GM18867 (cell line): ENCODE measurements around the gene NUMBL.

Source experiments
- ATAC-seq: cut with Tn5 transposase; IDR thresholded peaks from one replicate; pipeline ENCODE4 v1.9.1; 2021; ENCODE audit warnings: mild to moderate bottlenecking, moderate library complexity; ENCODE audit not compliant: unreplicated experiment

NUMBL gene

DNA sequence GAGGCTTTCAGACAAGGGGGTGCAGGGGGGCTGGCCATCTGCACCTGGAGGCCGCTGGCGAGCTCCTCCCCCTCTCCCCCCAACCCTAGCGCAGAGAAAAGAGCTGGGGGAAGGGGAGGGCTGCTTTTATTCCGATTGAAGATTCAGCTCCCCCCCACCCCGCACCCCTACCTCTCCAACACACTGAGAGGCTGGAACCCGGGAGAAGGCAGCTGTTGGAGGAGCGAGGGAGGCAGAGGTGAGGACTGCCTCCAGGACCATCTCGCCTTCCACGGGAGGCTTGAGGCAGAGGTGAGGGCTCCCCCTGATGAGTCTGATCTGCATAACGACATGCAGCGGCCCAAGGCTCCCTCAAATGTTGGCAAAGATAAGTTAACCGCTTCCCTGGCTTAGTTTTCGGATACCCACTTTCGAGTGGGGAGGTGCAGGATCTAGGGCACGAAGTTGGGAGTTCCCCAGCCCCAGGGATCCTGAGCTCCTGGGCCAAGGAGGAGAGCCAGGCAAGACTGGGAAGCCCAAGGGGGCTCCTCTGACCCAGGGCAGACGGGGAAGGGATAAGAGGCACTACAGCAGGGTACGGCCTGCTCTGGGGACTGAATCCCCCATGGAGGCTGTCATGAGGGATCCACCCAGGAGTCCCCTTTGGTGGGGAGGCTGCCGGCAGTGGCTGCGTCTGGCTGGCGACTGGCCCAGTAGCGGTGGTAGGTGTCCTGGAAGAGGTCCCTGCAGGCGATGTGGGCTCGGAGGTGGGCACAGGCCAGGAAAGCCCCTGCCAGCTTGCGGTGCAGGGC is 1.2 kb upstream of the NUMBL start:
- no peak for ATAC-seq

DNA sequence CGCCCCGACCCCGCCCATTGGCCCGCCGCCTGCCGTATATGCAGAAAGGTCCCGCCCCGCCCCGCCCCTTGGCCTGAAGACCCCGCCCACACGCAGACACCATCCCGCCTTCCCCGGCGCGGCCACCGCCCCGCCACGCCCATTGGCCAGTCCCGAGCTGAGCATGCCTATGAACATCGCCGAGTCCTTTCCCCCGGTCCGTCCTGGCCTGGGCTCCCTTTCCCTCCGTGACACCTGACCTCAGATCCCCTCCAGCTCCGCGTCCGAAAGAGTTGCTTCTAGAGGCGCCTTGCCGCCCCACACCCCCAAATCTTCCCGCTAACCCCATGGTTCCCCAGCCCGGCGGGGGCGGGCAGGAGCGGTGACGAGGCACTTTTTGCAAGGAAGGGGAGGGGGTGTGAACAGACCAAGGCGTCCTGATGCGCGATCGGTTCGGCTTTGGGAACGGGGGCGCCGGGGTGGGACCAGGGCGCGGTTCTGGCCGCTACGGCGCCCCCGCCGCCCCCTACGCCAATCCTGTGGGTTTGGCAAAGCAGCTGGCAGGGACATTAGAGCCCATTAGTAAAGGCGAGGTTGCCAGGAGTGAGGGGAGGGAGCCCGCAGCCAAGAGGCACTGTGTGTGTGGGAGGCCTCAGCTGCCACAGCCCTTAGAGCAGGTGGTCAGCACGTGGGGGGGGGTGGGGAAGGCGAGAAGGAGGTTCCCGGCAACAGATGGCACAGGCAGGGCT is 406 bp upstream of the NUMBL start:
- ATAC-seq: peak; percentile 54

DNA sequence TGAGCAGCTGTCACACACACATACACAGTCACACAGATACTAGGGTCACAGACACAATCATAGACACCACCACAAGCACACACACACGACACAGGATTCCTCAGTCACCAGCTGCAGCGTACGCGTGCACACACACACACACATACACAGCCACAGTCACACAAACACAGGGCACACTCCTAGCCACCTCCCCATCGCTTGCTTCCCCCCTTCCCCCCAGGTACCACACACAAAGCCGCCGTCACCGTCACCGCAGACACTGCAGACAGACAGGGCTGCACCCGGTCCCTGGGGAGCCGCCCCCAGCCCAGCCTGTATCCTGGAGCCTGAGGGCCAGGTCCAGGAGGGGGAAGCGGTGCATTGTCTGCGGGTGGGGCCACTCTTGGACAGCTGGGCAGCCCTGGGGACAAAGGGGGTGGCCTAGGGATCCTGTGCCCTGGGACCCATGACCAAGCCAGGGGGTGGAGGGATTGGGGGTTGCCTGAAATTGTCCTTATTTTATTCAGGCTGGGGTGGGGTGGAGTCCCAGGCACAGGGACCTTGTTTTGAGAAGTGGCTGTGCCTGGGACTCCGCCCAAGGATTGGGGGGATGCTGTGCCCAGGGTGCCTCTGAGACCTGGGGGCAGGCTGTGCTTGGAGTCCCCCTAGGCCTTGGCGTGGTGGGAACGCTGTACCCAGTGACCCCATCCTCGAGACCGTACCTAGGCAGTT is 957 bp downstream of the NUMBL start:
- no peak for ATAC-seq

DNA sequence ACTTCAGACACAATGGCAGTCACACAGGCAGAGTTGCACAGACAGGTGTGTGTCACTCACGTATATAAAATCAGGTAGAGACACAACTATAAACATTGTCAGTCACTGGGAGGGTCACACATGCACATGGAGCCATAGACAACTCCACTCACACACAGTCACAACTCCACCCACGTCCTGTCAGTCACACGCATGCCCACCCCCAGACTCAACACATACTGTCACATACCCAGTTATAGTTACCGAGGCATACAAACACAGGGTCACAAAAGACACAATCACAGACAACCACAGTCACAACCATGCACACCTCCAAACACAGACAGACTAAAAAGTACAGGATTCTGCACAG is 1.5 kb downstream of the NUMBL start:
- no peak for ATAC-seq

DNA sequence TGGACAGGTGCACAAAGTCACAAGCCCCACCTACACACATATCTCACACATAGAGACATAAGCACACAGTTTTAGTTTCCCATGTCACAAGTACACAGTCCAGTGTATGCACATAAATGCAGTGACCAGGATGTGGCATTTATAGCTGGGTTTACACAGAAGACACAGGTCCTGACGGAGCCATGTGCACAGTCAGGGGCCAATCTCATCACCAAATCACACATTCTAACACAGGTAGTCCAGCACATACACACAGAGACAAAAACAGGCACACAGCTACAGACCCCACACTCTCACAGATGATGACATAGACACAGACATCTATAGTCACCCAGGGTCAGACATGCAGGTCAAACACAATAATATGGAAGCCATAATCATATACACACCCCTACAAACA is 2.1 kb downstream of the NUMBL start:
- ATAC-seq: no peak

DNA sequence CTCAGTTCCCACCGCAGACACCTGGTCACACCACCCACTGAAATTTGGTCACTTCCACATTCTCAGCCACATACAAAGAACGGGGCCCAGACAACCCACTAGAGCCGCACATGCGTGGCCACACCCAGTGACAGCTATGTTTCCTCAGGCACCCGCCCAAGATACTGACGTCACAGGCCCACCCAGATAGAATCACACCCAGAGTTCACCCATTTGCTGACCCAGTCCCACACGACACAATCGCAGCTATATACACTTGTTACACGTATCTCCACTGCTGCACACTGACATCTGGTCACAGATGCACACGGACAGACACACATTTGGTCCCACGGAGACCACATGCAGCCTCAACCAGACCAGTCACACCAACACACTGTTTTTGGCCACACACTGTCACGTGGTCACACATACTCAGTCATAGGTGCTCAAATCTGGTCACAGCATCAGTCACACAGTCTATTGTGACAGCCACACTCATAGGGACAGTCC is 2.9 kb downstream of the NUMBL start:
- ATAC-seq: peak; percentile 40

DNA sequence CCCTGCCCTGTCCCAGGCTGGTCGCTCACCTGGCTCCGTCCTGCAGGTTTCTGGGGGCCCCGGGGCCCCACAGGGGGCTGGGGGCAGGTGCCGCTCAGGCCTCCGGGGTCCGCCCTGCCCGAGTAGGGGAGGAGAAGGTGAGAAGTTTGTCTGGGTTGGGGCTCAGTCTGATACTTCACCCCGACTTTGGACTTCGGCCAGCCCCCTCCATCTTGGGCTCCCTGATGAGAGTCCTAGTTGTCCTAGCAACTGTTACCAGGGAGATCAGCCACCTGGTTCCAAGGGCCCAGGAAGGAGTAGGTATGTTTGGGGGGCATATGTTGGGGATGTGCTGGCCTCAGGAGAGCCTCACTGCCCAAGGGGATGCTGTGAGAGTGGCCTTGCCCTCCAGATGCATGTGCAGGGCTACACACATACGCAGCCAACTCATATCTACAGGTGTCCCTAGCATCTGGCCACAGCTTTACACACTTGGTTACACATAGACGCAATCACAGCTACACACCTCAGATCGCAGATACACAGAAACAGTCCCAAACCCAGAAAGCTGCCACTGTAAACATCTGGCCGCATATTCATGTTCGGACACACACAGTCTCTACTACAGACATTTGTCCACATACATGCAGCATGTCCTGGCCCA is 3.4 kb downstream of the NUMBL start:
- ATAC-seq: no peak

DNA sequence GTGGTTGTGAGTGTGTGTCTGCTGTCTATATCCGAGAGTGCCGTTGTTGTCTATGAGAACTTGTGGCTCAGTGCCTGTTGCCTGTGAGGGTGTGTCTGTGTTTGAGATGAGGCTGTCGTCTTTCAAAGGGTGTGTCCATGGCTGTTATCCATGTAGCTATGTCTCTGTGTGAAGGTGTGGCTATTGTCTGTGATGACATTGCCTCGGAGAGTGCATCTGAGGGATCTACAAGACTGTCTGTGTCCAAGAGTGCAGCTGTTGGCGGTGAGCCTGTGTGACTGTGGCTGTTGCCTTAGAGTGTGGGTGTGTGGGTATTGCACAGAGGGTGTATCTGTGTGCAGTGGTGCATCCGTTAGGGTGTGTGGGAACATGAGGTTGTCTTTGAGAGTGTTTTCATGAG is 4.9 kb downstream of the NUMBL start:
- ATAC-seq: no peak

DNA sequence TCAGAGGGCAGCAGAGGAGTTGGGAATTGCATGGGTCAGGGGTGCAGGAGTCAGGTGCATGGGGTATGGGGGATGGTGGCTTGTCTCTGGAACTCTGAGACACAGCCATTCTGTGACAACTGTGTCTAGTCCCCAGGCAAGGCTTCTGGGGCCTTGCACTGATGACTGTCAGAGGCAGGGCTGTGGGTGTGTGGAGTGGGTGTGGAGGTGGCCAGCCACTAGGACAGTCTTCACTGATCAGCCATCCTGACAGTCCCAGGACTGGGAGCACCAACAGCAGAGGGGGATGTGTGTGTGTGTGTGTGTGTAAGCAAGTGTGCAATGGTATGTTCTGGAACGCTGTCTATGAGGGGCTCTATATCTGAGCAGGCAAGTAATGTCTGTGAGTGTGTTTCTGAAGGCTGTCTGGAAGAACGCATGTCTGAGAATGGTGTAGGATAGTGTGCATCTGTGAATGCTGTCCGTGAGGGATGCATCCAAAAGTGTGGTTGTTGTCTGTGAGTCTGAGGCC is 5.4 kb downstream of the NUMBL start:
- no peak for ATAC-seq

DNA sequence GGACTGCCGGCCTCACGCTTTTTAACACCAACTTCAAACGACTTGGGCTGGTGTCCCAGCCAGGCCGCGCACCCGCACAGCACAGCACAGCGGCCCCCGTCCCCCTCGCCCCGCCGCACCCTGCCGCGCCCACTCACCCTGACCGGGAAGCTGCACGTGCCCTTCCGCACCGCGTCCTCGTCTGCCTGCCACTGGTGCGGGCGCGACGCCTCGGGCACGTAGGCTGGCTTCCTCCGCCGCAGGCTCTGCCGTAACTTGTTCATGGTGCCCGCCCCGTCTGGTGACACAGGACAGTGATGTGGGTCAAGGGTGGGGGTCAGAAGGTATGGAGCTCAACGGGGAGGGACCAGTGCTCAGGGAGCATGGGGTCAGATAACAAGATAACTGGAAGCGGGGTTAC is 6.2 kb downstream of the NUMBL start:
- ATAC-seq: no peak

DNA sequence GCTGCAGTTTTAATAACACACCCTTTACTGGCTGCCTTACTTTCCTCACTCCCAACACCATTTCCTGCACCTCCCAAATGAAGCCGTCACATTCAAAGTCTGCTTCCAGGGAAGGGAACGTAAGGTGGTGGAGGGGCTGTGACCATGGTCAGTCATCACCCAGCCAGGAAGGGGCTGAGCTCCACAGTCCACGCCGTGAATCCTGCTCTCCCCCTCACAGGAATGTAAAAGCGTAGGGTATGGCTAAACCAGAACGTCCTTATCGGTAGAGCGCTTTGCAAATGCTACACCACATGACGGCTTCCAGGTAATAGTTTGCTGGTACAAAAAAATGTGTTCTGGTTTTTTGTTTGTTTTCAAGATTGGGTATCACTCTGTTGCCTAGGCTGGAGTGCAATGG is 7.0 kb downstream of the NUMBL start:
- no peak for ATAC-seq

DNA sequence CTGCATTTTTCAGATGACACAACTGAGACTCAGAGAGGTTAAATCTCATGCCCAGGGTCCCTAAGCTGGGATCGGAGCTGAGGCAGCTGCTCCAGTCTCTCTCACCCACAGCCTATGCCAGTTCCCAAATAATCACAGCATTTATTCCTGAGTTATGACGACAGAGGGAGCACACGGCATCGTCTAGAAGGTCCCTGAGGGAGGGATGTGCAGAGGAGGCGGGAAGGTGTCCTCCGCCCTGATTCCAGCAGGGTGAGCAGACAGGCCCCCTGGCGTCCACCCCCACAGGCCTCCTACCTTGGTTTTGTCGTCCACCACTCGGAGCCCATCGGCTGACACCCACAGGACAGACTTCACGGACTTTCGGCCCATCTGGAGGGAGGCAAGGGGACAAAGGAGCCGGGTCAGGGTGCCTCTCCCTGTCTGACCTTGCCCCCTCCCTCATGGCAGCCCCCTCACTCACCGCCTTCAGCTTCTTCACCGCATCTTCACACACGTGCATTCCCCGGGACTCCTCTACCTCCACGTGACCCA is 8.0 kb downstream of the NUMBL start:
- ATAC-seq: no peak

DNA sequence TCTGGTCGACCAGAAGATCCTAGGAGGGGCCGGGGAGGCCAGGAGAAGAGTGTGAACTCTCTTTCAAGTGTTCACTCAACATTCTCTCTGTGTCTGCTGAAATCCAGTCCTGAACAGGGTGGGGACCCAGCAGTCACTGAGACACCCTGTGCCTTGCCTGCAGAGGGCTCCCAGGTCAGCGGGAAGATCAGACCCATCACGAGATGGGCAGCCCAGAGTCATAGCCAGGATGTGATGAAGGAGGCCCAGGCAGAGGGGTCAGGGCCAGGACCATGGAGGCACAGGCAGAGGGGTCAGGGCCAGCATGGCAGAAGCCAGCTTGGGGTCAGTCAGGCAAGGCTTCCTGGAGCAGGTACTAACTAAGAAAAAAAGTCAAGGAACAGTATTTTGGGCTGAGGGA is 9.4 kb downstream of the NUMBL start:
- ATAC-seq: no peak

DNA sequence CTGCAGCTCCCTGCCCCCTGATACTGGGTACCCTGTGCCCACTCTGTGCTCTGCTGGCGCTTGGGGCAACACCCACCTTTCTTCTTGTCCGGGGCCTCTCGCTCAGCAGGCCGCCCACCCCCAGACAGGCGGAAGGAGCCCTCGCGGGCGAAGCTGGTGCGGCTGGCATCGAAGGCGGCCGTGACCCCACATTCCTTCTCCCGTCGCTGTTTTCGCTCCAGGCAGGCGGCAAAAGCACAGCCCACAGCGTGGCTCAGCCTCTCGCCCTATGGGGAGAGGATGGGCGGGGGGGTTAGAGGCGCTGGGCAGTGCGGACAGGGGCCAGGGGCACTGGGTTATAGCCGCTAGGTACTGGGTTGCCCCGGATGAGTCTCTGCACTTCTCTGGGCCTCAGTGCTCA is 13.3 kb downstream of the NUMBL start:
- no peak for ATAC-seq

DNA sequence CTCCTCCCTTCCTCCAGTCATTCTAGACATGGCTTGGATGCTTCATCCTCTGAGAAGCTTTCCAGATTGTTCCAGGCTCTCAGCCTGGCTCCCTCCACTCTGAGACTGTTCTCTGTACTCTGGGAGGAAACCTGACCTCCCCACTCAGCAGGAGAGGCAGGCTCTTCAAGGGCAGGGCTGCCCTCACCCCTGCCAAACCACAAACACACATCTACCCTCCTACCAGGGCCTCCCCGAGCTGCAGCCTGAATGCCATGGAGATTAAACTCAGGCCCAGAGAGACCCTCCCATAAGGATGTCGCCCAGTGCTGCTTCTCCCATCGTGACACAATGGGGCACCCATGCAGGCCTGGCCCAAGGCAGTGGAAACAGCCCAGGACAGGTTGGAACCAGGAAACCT is 16.2 kb downstream of the NUMBL start:
- no peak for ATAC-seq

DNA sequence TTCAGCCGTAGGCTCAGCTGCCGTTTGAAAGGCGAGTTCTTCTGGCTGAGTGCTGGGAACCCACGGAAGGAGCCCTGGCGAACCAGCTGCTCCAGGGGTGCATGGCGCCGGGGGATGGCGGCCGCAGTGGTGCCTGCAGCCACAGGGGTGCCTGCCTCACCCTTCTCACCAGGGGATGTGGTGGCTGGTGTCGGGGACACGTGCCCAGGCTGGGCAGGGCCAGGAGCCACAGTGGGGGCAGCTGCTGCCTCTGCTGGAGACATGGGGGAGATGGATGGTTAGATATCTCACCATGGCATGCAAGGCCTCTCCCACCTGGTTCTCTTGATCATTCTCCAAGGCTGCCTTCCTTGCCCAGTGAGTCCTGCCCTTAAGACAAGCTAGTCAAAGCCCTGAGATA is 17.1 kb downstream of the NUMBL start:
- no peak for ATAC-seq

DNA sequence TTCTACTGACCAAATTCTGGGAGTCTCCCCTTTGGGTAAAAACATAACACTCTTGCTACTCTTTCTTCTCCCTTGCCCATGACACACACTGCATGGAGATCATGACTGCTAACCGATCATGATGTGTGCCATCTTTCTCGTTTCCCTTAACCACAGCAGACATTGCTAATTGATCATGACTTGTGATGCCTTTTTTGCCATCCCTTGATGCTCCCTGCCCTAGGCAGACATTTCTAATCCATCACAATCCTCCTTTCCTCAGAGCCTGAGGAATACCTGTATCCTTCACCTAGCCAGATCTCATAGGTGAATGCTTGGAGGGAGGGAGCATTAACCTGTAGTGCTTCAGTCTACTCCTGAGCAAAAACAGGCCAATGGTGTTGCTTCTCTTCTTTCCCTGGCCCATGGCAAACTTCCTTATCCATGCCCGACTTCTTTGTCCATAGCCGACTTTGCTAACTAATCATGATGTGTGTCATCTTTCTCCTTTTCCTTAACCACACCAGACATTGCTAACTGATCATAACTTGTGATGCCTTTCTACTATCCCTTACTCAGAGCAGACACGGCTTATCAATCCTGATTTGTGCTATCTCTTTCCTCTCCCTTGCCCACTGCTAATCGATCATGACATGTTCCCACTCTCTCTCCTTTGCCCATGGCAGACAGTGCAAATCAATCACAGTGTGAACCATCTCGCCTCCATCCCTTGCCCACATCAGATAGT is 17.7 kb downstream of the NUMBL start:
- no peak for ATAC-seq

DNA sequence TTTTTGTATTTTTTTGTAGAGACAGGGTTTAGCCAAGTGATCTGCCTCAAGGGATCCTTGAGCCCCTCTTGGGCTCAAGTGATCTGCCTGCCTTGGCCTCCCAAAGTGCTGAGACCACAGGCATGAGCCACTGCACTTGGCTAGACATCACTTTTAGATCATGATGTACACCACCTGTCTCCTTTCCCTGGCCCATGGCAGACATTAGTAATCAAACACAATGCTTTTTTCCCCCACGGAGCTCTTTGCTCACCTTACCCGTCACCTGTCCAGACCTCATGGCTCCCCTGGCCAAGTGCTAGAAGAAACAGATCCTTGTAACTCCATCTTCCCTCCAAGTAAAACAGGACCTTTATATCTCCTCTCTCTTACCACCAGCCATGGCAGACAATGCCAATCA is 18.4 kb downstream of the NUMBL start:
- no peak for ATAC-seq

DNA sequence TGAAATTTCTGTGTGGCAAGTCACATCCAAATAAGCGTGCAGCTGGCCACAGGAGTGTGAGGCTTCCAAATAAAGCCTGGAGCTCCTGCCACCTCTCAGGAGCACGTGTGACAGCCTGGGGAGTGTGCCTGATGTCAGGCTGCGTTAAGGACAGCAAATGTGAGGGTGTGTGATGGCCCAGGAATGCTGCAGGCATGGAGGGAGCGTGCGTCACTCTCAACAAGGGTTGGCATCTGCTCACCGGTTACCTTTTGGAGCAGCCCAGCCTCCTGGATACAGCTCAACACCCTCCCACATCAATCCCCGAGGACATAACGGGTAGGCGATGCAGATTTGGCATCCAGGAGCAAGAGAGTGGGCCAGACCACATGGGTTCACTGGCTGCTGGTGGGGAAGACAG is 19.0 kb downstream of the NUMBL start:
- no peak for ATAC-seq

DNA sequence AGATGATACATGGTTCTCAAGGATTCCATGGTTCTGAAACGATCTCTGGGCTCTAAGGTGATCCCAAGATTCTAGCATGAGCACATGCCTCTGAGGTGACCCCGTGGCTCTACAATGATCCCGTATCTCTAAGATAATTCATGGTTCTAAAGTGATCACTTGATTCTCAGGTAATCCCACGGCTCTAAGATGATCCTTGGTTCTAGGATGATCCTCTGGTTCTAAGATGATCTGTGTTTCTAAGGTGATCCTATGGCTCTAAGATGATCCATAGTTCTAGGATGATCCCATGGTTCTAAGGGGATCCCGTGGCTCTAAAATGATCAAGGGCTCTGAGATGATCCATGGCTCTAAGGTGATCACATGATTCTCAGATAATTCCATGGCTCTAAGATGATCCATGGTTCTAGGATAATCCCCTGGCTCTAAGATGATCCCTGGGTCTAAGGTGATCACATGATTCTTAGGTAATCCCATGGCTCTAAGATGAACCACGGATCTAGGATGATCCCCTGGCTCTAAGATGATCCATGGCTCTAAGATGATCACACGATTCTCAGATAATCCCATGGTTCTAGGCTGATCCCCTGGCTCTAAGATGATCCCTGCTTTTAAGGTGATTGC is 21.3 kb downstream of the NUMBL start:
- no peak for ATAC-seq
